H1 (cell line): ENCODE measurements around the gene HYDIN.

ENCODE experiments used
- ATF3 ChIP-seq: IDR thresholded peaks from 2 replicates; pipeline ENCODE4 v1.6.1; 2011; ENCODE audit warnings: low read depth, mild to moderate bottlenecking, low read length; ENCODE audit not compliant: insufficient read depth
- CREB1 ChIP-seq: IDR thresholded peaks from 2 replicates; pipeline ENCODE4 v1.6.1; 2012; ENCODE audit warnings: inconsistent platforms
- CTCF ChIP-seq, 3 experiments: IDR thresholded peaks; 1 replicate in 2 of 3; 2 replicates in 1 of 3; pipeline versions ENCODE4 v1.5.1 to v1.6.1; 2011; ENCODE audit warnings: low read length in 3 of 3, mild to moderate bottlenecking in 3 of 3, inconsistent platforms in 2 of 3, low read depth in 1 of 3, moderate library complexity in 1 of 3; ENCODE audit not compliant: insufficient read depth in 1 of 3; ENCODE audit errors: control extremely low read depth in 1 of 3
- HDAC6 ChIP-seq: IDR thresholded peaks from one replicate; pipeline ENCODE4 v1.7.1; 2012; ENCODE audit warnings: low read depth, mild to moderate bottlenecking, inconsistent platforms, low read length, moderate library complexity
- JUN ChIP-seq: IDR thresholded peaks from 2 replicates; pipeline ENCODE4 v1.6.1; 2011; ENCODE audit warnings: low read depth, mild to moderate bottlenecking, improper control_type of control experiment, low read length
- PHF8 ChIP-seq: fragments of 200-600 bp; sonication (generic); conservative IDR thresholded peaks from 2 replicates; pipeline ENCODE4 v1.7.1; 2012; ENCODE audit warnings: low read depth, mild to moderate bottlenecking, inconsistent platforms, low read length, moderate library complexity
- POLR2AphosphoS5 ChIP-seq: IDR thresholded peaks from 2 replicates; pipeline ENCODE4 v1.6.1; 2011; ENCODE audit warnings: low read depth, low read length
- SUZ12 ChIP-seq: fragments of 200-600 bp; sonication (generic); IDR thresholded peaks from 2 replicates; pipeline ENCODE4 v1.6.1; 2012; ENCODE audit warnings: mild to moderate bottlenecking, inconsistent platforms, low read length, moderate library complexity, mixed read lengths
- TF ChIP-seq, protein P1 (sequence below): IDR thresholded peaks from 2 replicates; pipeline ENCODE4 v1.6.1; 2011; ENCODE audit warnings: low read length, improper control_type of control experiment

DNA sequence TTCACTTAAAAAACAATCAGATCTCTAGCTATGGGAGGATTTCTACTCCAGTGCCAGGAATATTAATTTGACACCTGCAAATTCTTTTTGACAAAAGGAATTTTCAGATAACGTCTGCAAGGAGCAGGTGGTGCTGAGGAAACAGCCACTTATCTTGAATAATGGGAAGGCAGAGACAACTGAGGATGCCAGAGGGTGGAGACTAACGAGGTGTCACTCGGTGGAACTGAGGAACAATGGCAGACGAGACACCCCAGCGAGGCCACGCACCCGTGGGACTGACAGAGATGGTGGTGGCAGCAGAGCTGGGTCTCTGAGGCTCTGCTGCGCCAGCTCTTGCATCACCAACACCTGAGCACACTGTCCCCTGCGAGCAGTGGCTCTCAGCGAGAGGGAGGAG, 471.7 kb downstream of the HYDIN start:
- TF ChIP-seq POLR2AphosphoS5, result no peak
- no peak for TF ChIP-seq CREB1
- no peak for TF ChIP-seq CTCF (IDR thresholded peaks at IDR 0.05; ENCODE audit: control extremely low read depth in 1 of 3, insufficient read depth in 1 of 3, low read depth in 1 of 3, low read length in 3 of 3)
- no peak for TF ChIP-seq PHF8
- TF ChIP-seq SUZ12, result no peak
- TF ChIP-seq JUN, result no peak
- TF ChIP-seq HDAC6, result no peak
- TF ChIP-seq ATF3, result no peak
- TF ChIP-seq, protein P1, sequence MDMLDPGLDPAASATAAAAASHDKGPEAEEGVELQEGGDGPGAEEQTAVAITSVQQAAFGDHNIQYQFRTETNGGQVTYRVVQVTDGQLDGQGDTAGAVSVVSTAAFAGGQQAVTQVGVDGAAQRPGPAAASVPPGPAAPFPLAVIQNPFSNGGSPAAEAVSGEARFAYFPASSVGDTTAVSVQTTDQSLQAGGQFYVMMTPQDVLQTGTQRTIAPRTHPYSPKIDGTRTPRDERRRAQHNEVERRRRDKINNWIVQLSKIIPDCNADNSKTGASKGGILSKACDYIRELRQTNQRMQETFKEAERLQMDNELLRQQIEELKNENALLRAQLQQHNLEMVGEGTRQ, result no peak
